Activated naive CD8-positive, alpha-beta T cell treated with anti-CD3 and anti-CD28 coated beads, Interleukin-2, amount 50 U/mL, for 16 hours (primary cell): ENCODE measurements around the gene DNASE1L1.

ENCODE experiments used
- DNase-seq: peaks from one replicate; pipeline ENCODE4 v3.0.0-alpha.2; 2020; ENCODE audit warnings: low read depth, low spot score

The DNASE1L1 gene

GRCh38 chrX:154383359-154384283, 25.4 kb downstream of the DNASE1L1 start:
- DNase-seq = no peak

GRCh38 chrX:154382483-154383069, 26.5 kb downstream of the DNASE1L1 start:
- DNase-seq = no peak

GRCh38 chrX:154381271-154381670, 27.8 kb downstream of the DNASE1L1 start:
- DNase-seq = no peak

- no peak for DNase-seq
Observed at GRCh38 chrX:154380787-154381186, 28.3 kb downstream of the DNASE1L1 start.

- no peak for DNase-seq
Observed at GRCh38 chrX:154380153-154380552, 28.9 kb downstream of the DNASE1L1 start.

- no peak for DNase-seq
Observed at GRCh38 chrX:154379569-154379951, 29.5 kb downstream of the DNASE1L1 start.

GRCh38 chrX:154378799-154379568, 30.1 kb downstream of the DNASE1L1 start, which contains the start of gene EMD:
Gene EMD (plus strand): TSS chrX:154379295. CDS start chrX:154379485, 190 bp downstream.
- peak; percentile 83 for DNase-seq

GRCh38 chrX:154378059-154378798, 30.8 kb downstream of the DNASE1L1 start:
- no peak for DNase-seq

- DNase-seq = no peak
Observed at GRCh38 chrX:154376774-154377173, 32.3 kb downstream of the DNASE1L1 start.

GRCh38 chrX:154375156-154375504, 33.9 kb downstream of the DNASE1L1 start:
- DNase-seq = no peak

GRCh38 chrX:154374313-154375155, 34.5 kb downstream of the DNASE1L1 start, which contains the start of gene FLNA:
Gene FLNA (minus strand): TSS chrX:154374634. CDS start chrX:154371245, 3,389 bp downstream.
- no peak for DNase-seq

- DNase-seq = no peak
Observed at GRCh38 chrX:154373340-154374306, 35.4 kb downstream of the DNASE1L1 start.

GRCh38 chrX:154372612-154373022, 36.4 kb downstream of the DNASE1L1 start:
- DNase-seq = no peak

- DNase-seq = no peak
Observed at GRCh38 chrX:154371789-154372300, 37.2 kb downstream of the DNASE1L1 start.

GRCh38 chrX:154371017-154371788, 37.9 kb downstream of the DNASE1L1 start:
- peak; percentile 76 for DNase-seq

GRCh38 chrX:154370300-154371016, 38.6 kb downstream of the DNASE1L1 start:
- no peak for DNase-seq

- DNase-seq = peak; percentile 27
Observed at GRCh38 chrX:154369449-154370299, 39.4 kb downstream of the DNASE1L1 start.
